SK-N-SH treated with all-trans-retinoic acid at 6 μM for 48 hours (cell line): ENCODE data around the gene ZC3H12C.

Experiments used
- ATAC-seq: fragments of 200-7000 bp; cut with Tn5 transposase; 3 replicates; pipeline ENCODE4 v1.9.1; 2020; ENCODE audit warnings: mild to moderate bottlenecking, moderate library complexity
- BACH2 ChIP-seq: fragments of 250-450 bp; sonication (Bioruptor Pico); IDR thresholded peaks from 2 replicates; pipeline ENCODE4 v1.9.0; 2021; ENCODE audit warnings: mild to moderate bottlenecking, borderline replicate concordance
- CREB5 ChIP-seq: fragments of 250-450 bp; sonication (Bioruptor Pico); IDR thresholded peaks from 2 replicates; pipeline ENCODE4 v1.5.1; 2020; ENCODE audit warnings: low read depth, mild to moderate bottlenecking, moderate library complexity
- CSDC2 ChIP-seq: fragments of 250-450 bp; sonication (Bioruptor Pico); IDR thresholded peaks from 2 replicates; pipeline ENCODE4 v1.5.0; 2020; ENCODE audit warnings: mild to moderate bottlenecking, moderate library complexity
- CSRNP3 ChIP-seq: fragments of 250-450 bp; sonication (Bioruptor Pico); IDR thresholded peaks from 2 replicates; pipeline ENCODE4 v1.5.1; 2021; ENCODE audit warnings: mild to moderate bottlenecking, moderate library complexity
- ESRRG ChIP-seq: fragments of 250-450 bp; sonication (Bioruptor Pico); IDR thresholded peaks from 2 replicates; pipeline ENCODE4 v1.6.1; 2021; ENCODE audit warnings: mild to moderate bottlenecking
- ISL1 ChIP-seq: fragments of 250-450 bp; sonication (Bioruptor Pico); IDR thresholded peaks from 2 replicates; pipeline ENCODE4 v2.1.2; 2022; ENCODE audit warnings: mild to moderate bottlenecking, moderate library complexity
- OSR1 ChIP-seq: fragments of 250-450 bp; sonication (Bioruptor Pico); IDR thresholded peaks from 2 replicates; pipeline ENCODE4 v1.8.0; 2022; ENCODE audit warnings: moderate library complexity, mild to moderate bottlenecking, inconsistent platforms
- POU6F1 ChIP-seq: fragments of 250-450 bp; sonication (Bioruptor Pico); IDR thresholded peaks from 2 replicates; pipeline ENCODE4 v1.8.0; 2021; ENCODE audit warnings: low read depth, mild to moderate bottlenecking, moderate library complexity, borderline replicate concordance
- PPARA ChIP-seq: fragments of 250-450 bp; sonication (Bioruptor Pico); IDR thresholded peaks from 2 replicates; pipeline ENCODE4 v1.5.0; 2020; ENCODE audit warnings: mild to moderate bottlenecking, borderline replicate concordance
- RARB ChIP-seq: fragments of 250-450 bp; sonication (Bioruptor Pico); IDR thresholded peaks from 2 replicates; pipeline ENCODE4 v1.8.0; 2021; ENCODE audit warnings: mild to moderate bottlenecking, moderate library complexity
- TCF4 ChIP-seq: fragments of 250-450 bp; sonication (Bioruptor Pico); IDR thresholded peaks from 2 replicates; pipeline ENCODE4 v1.8.0; 2021; ENCODE audit warnings: mild to moderate bottlenecking, moderate library complexity, borderline replicate concordance
- TOX ChIP-seq: fragments of 250-450 bp; sonication (Bioruptor Pico); IDR thresholded peaks from 2 replicates; pipeline ENCODE4 v1.8.0; 2021; ENCODE audit warnings: mild to moderate bottlenecking, moderate library complexity, borderline replicate concordance
- ZC3H10 ChIP-seq: fragments of 250-450 bp; sonication (Bioruptor Pico); IDR thresholded peaks from 2 replicates; pipeline ENCODE4 v1.5.1; 2021; ENCODE audit warnings: mild to moderate bottlenecking, moderate library complexity
- ZFP3 ChIP-seq: fragments of 250-450 bp; sonication (Bioruptor Pico); IDR thresholded peaks from 2 replicates; pipeline ENCODE4 v1.5.0; 2020; ENCODE audit warnings: mild to moderate bottlenecking, moderate library complexity
- ZFP30 ChIP-seq: fragments of 450-650 bp; formaldehyde crosslinking; IDR thresholded peaks from 2 replicates; pipeline ENCODE4 v1.5.0; 2022; ENCODE audit warnings: mild to moderate bottlenecking, moderate library complexity
- ZNF565 ChIP-seq: fragments of 450-650 bp; formaldehyde crosslinking; conservative IDR thresholded peaks from 2 replicates; pipeline ENCODE4 v1.5.0; 2020; ENCODE audit warnings: low read depth, mild to moderate bottlenecking, moderate library complexity
- ZNF70 ChIP-seq: fragments of 450-650 bp; formaldehyde crosslinking; IDR thresholded peaks from 2 replicates; pipeline ENCODE4 v1.5.0; 2020; ENCODE audit warnings: mild to moderate bottlenecking, moderate library complexity
- ZNF8 ChIP-seq: fragments of 450-650 bp; formaldehyde crosslinking; IDR thresholded peaks from 2 replicates; pipeline ENCODE4 v1.5.0; 2020; ENCODE audit warnings: mild to moderate bottlenecking, moderate library complexity
- TF ChIP-seq, protein P1 (sequence below): fragments of 250-450 bp; sonication (Bioruptor Pico); IDR thresholded peaks from 2 replicates; pipeline ENCODE4 v1.8.0; 2020; ENCODE audit warnings: mild to moderate bottlenecking, moderate library complexity, borderline replicate concordance

Gene ZC3H12C

DNA sequence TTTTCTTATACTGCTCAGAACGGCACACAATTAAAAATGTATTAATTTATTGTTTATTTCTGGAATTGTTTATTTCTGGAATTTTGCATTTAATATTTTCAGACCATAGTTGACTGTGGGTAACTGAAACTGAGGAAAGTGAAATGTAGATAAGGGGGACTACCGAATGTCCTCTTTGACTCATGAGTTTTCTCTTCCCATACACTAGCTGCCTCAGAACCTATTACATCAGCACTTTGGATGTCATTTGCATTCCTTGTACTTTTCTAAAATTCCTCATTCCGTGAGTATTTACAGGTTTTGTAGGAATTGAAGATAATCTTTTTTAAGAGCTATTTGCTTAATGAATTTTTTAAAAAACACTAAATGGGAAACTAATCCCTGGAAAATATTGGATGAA, 29.8 kb downstream of the ZC3H12C start:
- ATAC-seq, result no peak

GRCh38 chr11:110124605-110125004, 31.4 kb downstream of the ZC3H12C start:
- no peak for ATAC-seq

More for the DNA sequence above, 29.8 kb downstream of the ZC3H12C start:
- TF ChIP-seq ISL1 (CRISPR knock-in tag) (0 out of 2 replicates have a peak, but pooled peaks have one; percentile 17), PPARA (CRISPR knock-in tag) (no peak)

GRCh38 chr11:110125632-110126031, 32.4 kb downstream of the ZC3H12C start:
- TF ChIP-seq, protein P1, sequence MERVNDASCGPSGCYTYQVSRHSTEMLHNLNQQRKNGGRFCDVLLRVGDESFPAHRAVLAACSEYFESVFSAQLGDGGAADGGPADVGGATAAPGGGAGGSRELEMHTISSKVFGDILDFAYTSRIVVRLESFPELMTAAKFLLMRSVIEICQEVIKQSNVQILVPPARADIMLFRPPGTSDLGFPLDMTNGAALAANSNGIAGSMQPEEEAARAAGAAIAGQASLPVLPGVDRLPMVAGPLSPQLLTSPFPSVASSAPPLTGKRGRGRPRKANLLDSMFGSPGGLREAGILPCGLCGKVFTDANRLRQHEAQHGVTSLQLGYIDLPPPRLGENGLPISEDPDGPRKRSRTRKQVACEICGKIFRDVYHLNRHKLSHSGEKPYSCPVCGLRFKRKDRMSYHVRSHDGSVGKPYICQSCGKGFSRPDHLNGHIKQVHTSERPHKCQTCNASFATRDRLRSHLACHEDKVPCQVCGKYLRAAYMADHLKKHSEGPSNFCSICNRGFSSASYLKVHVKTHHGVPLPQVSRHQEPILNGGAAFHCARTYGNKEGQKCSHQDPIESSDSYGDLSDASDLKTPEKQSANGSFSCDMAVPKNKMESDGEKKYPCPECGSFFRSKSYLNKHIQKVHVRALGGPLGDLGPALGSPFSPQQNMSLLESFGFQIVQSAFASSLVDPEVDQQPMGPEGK (CRISPR knock-in tag), result no peak
- no peak for TF ChIP-seq TCF4 (CRISPR knock-in tag)
- no peak for TF ChIP-seq CREB5 (CRISPR knock-in tag)
- TF ChIP-seq BACH2 (CRISPR knock-in tag), result no peak
- no peak for TF ChIP-seq RARB
- no peak for TF ChIP-seq OSR1 (CRISPR knock-in tag)
- TF ChIP-seq, all 23 proteins: peak for 0
- no peak for ATAC-seq

More at GRCh38 chr11:110124605-110125004, 31.4 kb downstream of the ZC3H12C start:
- TF ChIP-seq ZFP3 (CRISPR knock-in tag) (no peak), ZNF70 (CRISPR knock-in tag) (no peak), ZNF8 (CRISPR knock-in tag) (no peak), CSRNP3 (CRISPR knock-in tag) (no peak), CREB5 (CRISPR knock-in tag) (no peak), CSDC2 (CRISPR knock-in tag) (no peak), PPARA (CRISPR knock-in tag) (no peak), TOX (CRISPR knock-in tag) (no peak), ZFP30 (no peak), POU6F1 (CRISPR knock-in tag) (no peak), ZNF565 (no peak), ESRRG (CRISPR knock-in tag) (no peak), BACH2 (CRISPR knock-in tag) (no peak)
- TF ChIP-seq, protein P1 (CRISPR knock-in tag), result no peak

DNA sequence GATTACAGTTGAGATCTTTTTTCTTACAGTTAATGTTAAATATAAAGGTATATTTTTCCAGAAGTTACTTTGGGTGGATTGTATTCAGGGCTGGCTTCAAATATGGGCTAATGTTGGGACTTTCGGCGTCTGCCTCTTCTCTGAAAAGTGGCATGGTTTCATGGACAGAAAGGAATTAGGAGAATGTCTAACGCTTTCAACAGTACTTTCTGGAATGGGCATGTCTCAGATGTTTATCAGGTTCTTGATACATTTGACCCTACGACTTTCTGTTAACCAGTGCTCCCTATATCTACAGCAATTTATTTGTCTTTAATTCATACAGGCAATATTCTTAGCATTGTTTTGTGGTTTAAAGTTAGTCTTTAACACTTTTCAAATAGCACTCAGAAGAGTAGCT, 33.7 kb downstream of the ZC3H12C start:
- ATAC-seq, result no peak; the same call in 2 of the 3 replicates
- TF ChIP-seq ISL1 (CRISPR knock-in tag), result peak; percentile 74
- TF ChIP-seq ZC3H10 (CRISPR knock-in tag), result no peak
